Measurements from ENCODE around the gene PIR. TPM values are rescaled to one million over a fixed set of nuclear protein-coding genes. Genes with fewer than 3 reads are reported as not detected.

PIR gene
- total RNA-seq, 1 experiment from 2014 or later: 27.5 TPM

GRCh38 chrX:15438332-15438731, 54.8 kb downstream of the PIR start:
- Histone ChIP-seq H3K9me2 (ENCODE audit: insufficient read depth) (no peaks in the 10 kb centered on the region), H3K36me3 (ENCODE audit: control insufficient read depth in 1 of 2, insufficient read depth in 2 of 2, low read length in 2 of 2) (no peaks in the 10 kb centered on the region), H3K27me3 (ENCODE audit: insufficient read depth, low read length) (no peaks in the 10 kb centered on the region), H2AFZ (ENCODE audit: low read depth, low read length, poor library complexity, severe bottlenecking) (no peak overlapping the region), H3K27ac (ENCODE audit: low read depth, low read length) (no peak overlapping the region), H3K9ac (ENCODE audit: low read length) (no peak overlapping the region), H3K4me1 (ENCODE audit: control insufficient read depth in 1 of 2, insufficient read depth in 2 of 2, low read length in 2 of 2) (no peaks in the 10 kb centered on the region), H3K79me2 (ENCODE audit: insufficient read depth, low read length) (no peaks in the 10 kb centered on the region), H3K9me3 (ENCODE audit: control insufficient read depth in 1 of 2, insufficient read depth in 1 of 2, low read depth in 1 of 2, low read length in 2 of 2) (no peaks in the 10 kb centered on the region), H3K4me3 (replicated peaks in 1 of 2; ENCODE audit: low read depth in 1 of 2, low read length in 2 of 2) (no peak overlapping the region), H3K4me2 (ENCODE audit: low read length) (no peak overlapping the region), H4K20me1 (ENCODE audit: insufficient read depth) (no peaks in the 10 kb centered on the region)
- no TSS peak for BruUV-seq (replicated peaks)
- no peak for TF ChIP-seq EZH2phosphoT487 (IDR thresholded peaks at IDR 0.05; ENCODE audit: borderline replicate concordance)
- TF ChIP-seq FOSL1 (IDR thresholded peaks at IDR 0.05; ENCODE audit: low read depth): no peak
- no peak for TF ChIP-seq SIN3A (IDR thresholded peaks at IDR 0.05; ENCODE audit: low read depth)
- TF ChIP-seq YY1 (IDR thresholded peaks at IDR 0.05; ENCODE audit: extremely low read depth, insufficient replicate concordance, low read depth, low read length): no peak
- TF ChIP-seq EZH2 (IDR thresholded peaks at IDR 0.05): no peak
- TF ChIP-seq, protein P1, sequence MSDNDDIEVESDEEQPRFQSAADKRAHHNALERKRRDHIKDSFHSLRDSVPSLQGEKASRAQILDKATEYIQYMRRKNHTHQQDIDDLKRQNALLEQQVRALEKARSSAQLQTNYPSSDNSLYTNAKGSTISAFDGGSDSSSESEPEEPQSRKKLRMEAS (IDR thresholded peaks at IDR 0.05): no peak
- no peak for TF ChIP-seq SRF (IDR thresholded peaks at IDR 0.05; ENCODE audit: low read depth)
- no peak for TF ChIP-seq RAD21 (IDR thresholded peaks at IDR 0.05; ENCODE audit: low read depth)
- no peak for TF ChIP-seq ZFX (IDR thresholded peaks at IDR 0.05)
- TF ChIP-seq TCF7L2 (IDR thresholded peaks at IDR 0.05; ENCODE audit: borderline replicate concordance, extremely low read depth, insufficient read depth, insufficient read length): no peak
- no peak for TF ChIP-seq ELF1 (IDR thresholded peaks at IDR 0.05; ENCODE audit: borderline replicate concordance, low read depth)
- no peak for TF ChIP-seq CEBPB (IDR thresholded peaks at IDR 0.05; ENCODE audit: low read depth)
- intact Hi-C loops (cut with micrococcal nuclease): no loop called here
- ChIA-PET POLR2A (no interaction called here), RAD21 (ENCODE audit: low non-redundant PET in 1 of 2, low total read pairs in 2 of 2, uncharacterized antibody in 2 of 2, unreplicated experiment in 2 of 2) (no interaction called here), CTCF (no interaction called here)
- ATAC-seq: no peak
- no peak for DNase-seq (ENCODE audit: low read depth, low spot score)

GRCh38 chrX:15437724-15438123, 55.4 kb downstream of the PIR start:
- H3K27ac ChIP-seq (ENCODE audit: low read depth, low read length): no peak overlapping the region
- ATAC-seq (no peak), DNase-seq (ENCODE audit: low read depth, low spot score) (no peak)
- no peaks in the 10 kb centered on the region for H3K9me2 ChIP-seq (ENCODE audit: insufficient read depth)
- H3K4me2 ChIP-seq (ENCODE audit: low read length): no peak overlapping the region
- no peaks in the 10 kb centered on the region for H3K4me1 ChIP-seq (ENCODE audit: control insufficient read depth in 1 of 2, insufficient read depth in 2 of 2, low read length in 2 of 2)
- POLR2A ChIA-PET: no interaction called here
- TF ChIP-seq YY1 (IDR thresholded peaks at IDR 0.05; ENCODE audit: extremely low read depth, insufficient replicate concordance, low read depth, low read length) (no peak), EZH2phosphoT487 (IDR thresholded peaks at IDR 0.05; ENCODE audit: borderline replicate concordance) (no peak), RAD21 (IDR thresholded peaks at IDR 0.05; ENCODE audit: low read depth) (no peak), ELF1 (IDR thresholded peaks at IDR 0.05; ENCODE audit: borderline replicate concordance, low read depth) (no peak), ZNF274 (IDR thresholded peaks at IDR 0.05; ENCODE audit: low read depth, low read length) (no peak), TCF7L2 (IDR thresholded peaks at IDR 0.05; ENCODE audit: borderline replicate concordance, extremely low read depth, insufficient read depth, insufficient read length) (no peak), SRF (IDR thresholded peaks at IDR 0.05; ENCODE audit: low read depth) (no peak)
- TF ChIP-seq, protein P1 (IDR thresholded peaks at IDR 0.05): no peak
- TF ChIP-seq, protein P2, sequence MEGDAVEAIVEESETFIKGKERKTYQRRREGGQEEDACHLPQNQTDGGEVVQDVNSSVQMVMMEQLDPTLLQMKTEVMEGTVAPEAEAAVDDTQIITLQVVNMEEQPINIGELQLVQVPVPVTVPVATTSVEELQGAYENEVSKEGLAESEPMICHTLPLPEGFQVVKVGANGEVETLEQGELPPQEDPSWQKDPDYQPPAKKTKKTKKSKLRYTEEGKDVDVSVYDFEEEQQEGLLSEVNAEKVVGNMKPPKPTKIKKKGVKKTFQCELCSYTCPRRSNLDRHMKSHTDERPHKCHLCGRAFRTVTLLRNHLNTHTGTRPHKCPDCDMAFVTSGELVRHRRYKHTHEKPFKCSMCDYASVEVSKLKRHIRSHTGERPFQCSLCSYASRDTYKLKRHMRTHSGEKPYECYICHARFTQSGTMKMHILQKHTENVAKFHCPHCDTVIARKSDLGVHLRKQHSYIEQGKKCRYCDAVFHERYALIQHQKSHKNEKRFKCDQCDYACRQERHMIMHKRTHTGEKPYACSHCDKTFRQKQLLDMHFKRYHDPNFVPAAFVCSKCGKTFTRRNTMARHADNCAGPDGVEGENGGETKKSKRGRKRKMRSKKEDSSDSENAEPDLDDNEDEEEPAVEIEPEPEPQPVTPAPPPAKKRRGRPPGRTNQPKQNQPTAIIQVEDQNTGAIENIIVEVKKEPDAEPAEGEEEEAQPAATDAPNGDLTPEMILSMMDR (IDR thresholded peaks at IDR 0.05 in 2 of 3, conservative IDR thresholded peaks at IDR 0.05 in 1 of 3; ENCODE audit: borderline replicate concordance in 1 of 3, insufficient read depth in 1 of 3, low read depth in 2 of 3, low read length in 2 of 3): no peak
- TF ChIP-seq, protein P3, sequence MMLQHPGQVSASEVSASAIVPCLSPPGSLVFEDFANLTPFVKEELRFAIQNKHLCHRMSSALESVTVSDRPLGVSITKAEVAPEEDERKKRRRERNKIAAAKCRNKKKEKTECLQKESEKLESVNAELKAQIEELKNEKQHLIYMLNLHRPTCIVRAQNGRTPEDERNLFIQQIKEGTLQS (IDR thresholded peaks at IDR 0.05): no peak
- H2AFZ ChIP-seq (ENCODE audit: low read depth, low read length, poor library complexity, severe bottlenecking): no peak overlapping the region
- H3K36me3 ChIP-seq (ENCODE audit: control insufficient read depth in 1 of 2, insufficient read depth in 2 of 2, low read length in 2 of 2): no peaks in the 10 kb centered on the region
- RAD21 ChIA-PET (ENCODE audit: low non-redundant PET in 1 of 2, low total read pairs in 2 of 2, uncharacterized antibody in 2 of 2, unreplicated experiment in 2 of 2): no interaction called here
- CTCF ChIA-PET: no interaction called here
- no peaks in the 10 kb centered on the region for H3K79me2 ChIP-seq (ENCODE audit: insufficient read depth, low read length)
- no peaks in the 10 kb centered on the region for H3K9me3 ChIP-seq (ENCODE audit: control insufficient read depth in 1 of 2, insufficient read depth in 1 of 2, low read depth in 1 of 2, low read length in 2 of 2)
- H3K4me3 ChIP-seq (replicated peaks in 1 of 2; ENCODE audit: low read depth in 1 of 2, low read length in 2 of 2): no peak overlapping the region
- intact Hi-C loops (cut with micrococcal nuclease): no loop called here
- no peak overlapping the region for H3K9ac ChIP-seq (ENCODE audit: low read length)
- H3K27me3 ChIP-seq (ENCODE audit: insufficient read depth, low read length): no peaks in the 10 kb centered on the region
- no peaks in the 10 kb centered on the region for H4K20me1 ChIP-seq (ENCODE audit: insufficient read depth)
- BruUV-seq (replicated peaks): no TSS peak

All from HCT116 (cell line).